ENCODE results near the gene RTP1. TPM values are rescaled to one million over a fixed set of nuclear protein-coding genes. Genes with fewer than 3 reads are reported as not detected.

The RTP1 gene
- total RNA-seq, 1 experiment from 2014 or later: not detected

- ChIA-PET CTCF (interaction anchor here (4.2 kb wide), 1 partner anchor 317 kb away, joined by 96 read pairs; no protein-coding TSS in a partner anchor), POLR2A (no interaction called here), RAD21 (ENCODE audit: low non-redundant PET in 1 of 2, low total read pairs in 2 of 2, uncharacterized antibody in 2 of 2, unreplicated experiment in 2 of 2) (interaction anchor here in 1 of 2 experiments (1.0 kb wide), 1 partner anchor 53 kb away, joined by 3 read pairs; no protein-coding TSS in a partner anchor)
- no TSS peak for BruUV-seq (replicated peaks)
- H3K36me3 ChIP-seq (ENCODE audit: control insufficient read depth in 1 of 2, insufficient read depth in 2 of 2, low read length in 2 of 2): no peaks in the 10 kb centered on the region
- intact Hi-C loops (cut with micrococcal nuclease): no loop called here
- H3K9ac ChIP-seq (ENCODE audit: low read length): no peak overlapping the region
- ATAC-seq: no peak
- H2AFZ ChIP-seq (ENCODE audit: low read depth, low read length, poor library complexity, severe bottlenecking): no peak overlapping the region
- no peaks in the 10 kb centered on the region for H4K20me1 ChIP-seq (ENCODE audit: insufficient read depth)
- TF ChIP-seq JUND (IDR thresholded peaks at IDR 0.05) (no peak), EGR1 (IDR thresholded peaks at IDR 0.05; ENCODE audit: low read depth) (no peak), MAX (IDR thresholded peaks at IDR 0.05) (no peak), CTCF (IDR thresholded peaks at IDR 0.05 in 2 of 3, conservative IDR thresholded peaks at IDR 0.05 in 1 of 3; ENCODE audit: borderline replicate concordance in 1 of 3, insufficient read depth in 1 of 3, low read depth in 2 of 3, low read length in 2 of 3) (no peak), SRF (IDR thresholded peaks at IDR 0.05; ENCODE audit: low read depth) (no peak), YY1 (IDR thresholded peaks at IDR 0.05; ENCODE audit: extremely low read depth, insufficient replicate concordance, low read depth, low read length) (no peak), ELF1 (IDR thresholded peaks at IDR 0.05; ENCODE audit: borderline replicate concordance, low read depth) (no peak), ZBTB33 (IDR thresholded peaks at IDR 0.05; ENCODE audit: extremely low read depth, insufficient replicate concordance, low read length) (no peak), ZNF274 (IDR thresholded peaks at IDR 0.05; ENCODE audit: low read depth, low read length) (no peak), EZH2 (IDR thresholded peaks at IDR 0.05) (no peak), POLR2A (IDR thresholded peaks at IDR 0.05; ENCODE audit: borderline replicate concordance, extremely low read depth, insufficient read depth, insufficient read length) (no peak)
- DNase-seq (ENCODE audit: low read depth, low spot score): no peak
- no peaks in the 10 kb centered on the region for H3K9me2 ChIP-seq (ENCODE audit: insufficient read depth)
- H3K4me1 ChIP-seq (ENCODE audit: control insufficient read depth in 1 of 2, insufficient read depth in 2 of 2, low read length in 2 of 2): peaks cover 0 to 2% of the 10 kb centered on the region in 2 experiments; a peak in 1 of 4 replicates
- H3K4me2 ChIP-seq (ENCODE audit: low read length): no peak overlapping the region
- H3K27ac ChIP-seq (ENCODE audit: low read depth, low read length): no peak overlapping the region
- H3K4me3 ChIP-seq (replicated peaks in 1 of 2; ENCODE audit: low read depth in 1 of 2, low read length in 2 of 2): no peak overlapping the region
- no peaks in the 10 kb centered on the region for H3K79me2 ChIP-seq (ENCODE audit: insufficient read depth, low read length)
- H3K9me3 ChIP-seq (ENCODE audit: control insufficient read depth in 1 of 2, insufficient read depth in 1 of 2, low read depth in 1 of 2, low read length in 2 of 2): no peaks in the 10 kb centered on the region
- no peaks in the 10 kb centered on the region for H3K27me3 ChIP-seq (ENCODE audit: insufficient read depth, low read length)
These were observed 30.5 kb upstream of the RTP1 start for GRCh38 chr3:187166750-187167149.
